ENCODE data around the gene C18orf63. TPM values are rescaled to one million over a fixed set of nuclear protein-coding genes. Genes with fewer than 3 reads are reported as not detected.

Gene C18orf63
- total RNA-seq, 2 donors from 2014 or later: not detected

- Histone ChIP-seq H3K36me3 (no peaks in the 10 kb centered on the region), H3K4me3 (no peak overlapping the region), H3K27me3 (no peaks in the 10 kb centered on the region), H3K27ac (no peak overlapping the region), H3K4me1 (peaks cover 0 to 4% of the 10 kb centered on the region in 2 donors), H3K9me3 (no peaks in the 10 kb centered on the region)
- DNase-seq (ENCODE audit: low spot score): peak; percentile 49
- no peak for TF ChIP-seq CTCF (IDR thresholded peaks at IDR 0.05)
These were observed 60.4 kb downstream of the C18orf63 start for GRCh38 chr18:74375999-74376398.

GRCh38 chr18:74376523-74376922, 60.9 kb downstream of the C18orf63 start:
- TF ChIP-seq CTCF (IDR thresholded peaks at IDR 0.05): no peak
- Histone ChIP-seq H3K27me3 (no peaks in the 10 kb centered on the region), H3K36me3 (no peaks in the 10 kb centered on the region), H3K4me1 (peaks cover 0 to 4% of the 10 kb centered on the region in 2 donors), H3K4me3 (no peak overlapping the region), H3K27ac (no peak overlapping the region), H3K9me3 (no peaks in the 10 kb centered on the region)
- no peak for DNase-seq (ENCODE audit: low spot score)

GRCh38 chr18:74377776-74378175, 62.1 kb downstream of the C18orf63 start:
- no peak overlapping the region for H3K4me3 ChIP-seq
- H3K27ac ChIP-seq: no peak overlapping the region
- H3K27me3 ChIP-seq: no peaks in the 10 kb centered on the region
- H3K9me3 ChIP-seq: no peaks in the 10 kb centered on the region
- H3K36me3 ChIP-seq: no peaks in the 10 kb centered on the region
- TF ChIP-seq CTCF (IDR thresholded peaks at IDR 0.05): no peak
- H3K4me1 ChIP-seq: peaks cover 0 to 4% of the 10 kb centered on the region in 2 donors
- DNase-seq (ENCODE audit: low spot score): no peak

- no peak overlapping the region for H3K4me3 ChIP-seq
- H3K4me1 ChIP-seq: peaks cover 0 to 4% of the 10 kb centered on the region in 2 donors
- no peaks in the 10 kb centered on the region for H3K36me3 ChIP-seq
- DNase-seq (ENCODE audit: low spot score): peak; percentile 58
- no peak for TF ChIP-seq CTCF (IDR thresholded peaks at IDR 0.05)
- H3K27ac ChIP-seq: no peak overlapping the region
- no peaks in the 10 kb centered on the region for H3K27me3 ChIP-seq
- H3K9me3 ChIP-seq: no peaks in the 10 kb centered on the region
These were observed 62.6 kb downstream of the C18orf63 start for GRCh38 chr18:74378179-74378682.

- no peak overlapping the region for H3K27ac ChIP-seq
- peaks cover 0 to 4% of the 10 kb centered on the region in 2 donors for H3K4me1 ChIP-seq
- TF ChIP-seq CTCF (IDR thresholded peaks at IDR 0.05): no peak
- no peaks in the 10 kb centered on the region for H3K36me3 ChIP-seq
- H3K27me3 ChIP-seq: no peaks in the 10 kb centered on the region
- no peaks in the 10 kb centered on the region for H3K9me3 ChIP-seq
- H3K4me3 ChIP-seq: no peak overlapping the region
- peak; percentile 34 for DNase-seq (ENCODE audit: low spot score)
These were observed 65.3 kb downstream of the C18orf63 start for GRCh38 chr18:74380916-74381315.

Measured in right atrium auricular region (tissue), 2 donors.